ENCODE measurements around the gene PARD3B.

Gene PARD3B

DNA sequence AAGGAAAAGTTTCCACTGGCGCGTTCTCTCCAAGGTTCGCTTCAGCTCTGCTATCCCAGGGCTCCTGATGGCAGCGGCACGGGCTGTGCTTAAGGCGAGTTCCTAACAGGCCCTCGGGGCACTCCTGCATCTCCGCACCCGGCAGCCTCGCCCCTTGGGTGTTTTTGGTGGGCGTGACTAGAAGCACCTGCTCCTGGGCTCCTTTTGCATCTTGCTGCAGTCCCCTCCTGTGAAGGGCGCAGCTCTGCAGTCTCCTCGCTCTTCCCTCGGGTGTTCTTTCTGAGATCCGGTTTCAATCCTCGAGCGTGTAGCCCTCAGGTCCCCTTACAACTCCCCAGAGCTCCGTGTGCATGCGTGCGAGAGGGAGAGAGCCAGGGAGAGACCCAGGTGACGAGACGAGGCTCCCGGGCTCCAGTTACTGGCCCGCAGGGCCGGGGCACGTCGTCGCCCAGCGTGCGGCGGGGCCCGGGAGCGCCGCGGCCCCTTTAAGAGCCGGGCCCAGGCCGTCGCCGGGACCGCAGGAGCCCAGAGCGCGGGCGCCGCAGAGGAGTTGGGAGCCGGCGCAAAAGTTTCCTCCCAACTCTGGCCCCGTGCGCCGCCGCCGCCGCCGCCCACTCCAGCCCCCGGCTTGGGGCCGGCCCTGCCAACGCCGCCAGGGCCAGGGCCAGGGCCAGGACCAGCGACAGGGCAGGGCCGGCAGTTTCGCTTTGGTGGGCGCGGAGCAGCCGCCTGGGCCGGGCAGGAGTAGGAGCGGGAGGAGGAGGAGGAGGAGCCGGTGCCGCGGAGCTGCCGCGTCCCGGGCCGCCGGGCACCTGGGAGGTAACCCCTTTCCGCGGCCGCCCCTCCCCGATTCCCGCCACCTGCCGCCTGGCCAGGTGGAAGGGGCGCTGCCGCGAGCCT lies at the start of gene PARD3B:
Gene PARD3B (plus strand): TSS at position 515 of the 900 bp plus-strand sequence. CDS start 525 bp downstream, outside the sequence.
- no peak for DNase-seq

DNA sequence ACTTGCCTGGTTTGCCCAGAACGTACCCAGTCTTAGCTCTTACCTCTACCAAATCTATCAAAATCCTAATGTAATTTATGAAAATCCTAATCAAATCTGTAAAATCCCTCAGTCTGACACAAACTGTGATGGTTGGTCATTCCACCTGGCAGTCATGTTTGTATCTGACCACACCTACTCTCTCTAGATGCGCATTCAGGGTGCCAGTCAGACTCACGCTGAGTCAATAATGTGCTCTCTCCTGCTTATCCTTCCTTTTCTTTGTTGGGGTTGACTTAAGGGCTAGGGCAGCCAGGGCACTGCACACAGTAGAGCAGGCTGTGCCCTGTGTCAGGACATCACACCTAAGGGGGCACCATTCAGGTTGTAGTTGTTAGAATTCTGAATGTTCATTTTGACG lies 48.5 kb upstream of the PARD3B start:
- no peak for DNase-seq

DNA sequence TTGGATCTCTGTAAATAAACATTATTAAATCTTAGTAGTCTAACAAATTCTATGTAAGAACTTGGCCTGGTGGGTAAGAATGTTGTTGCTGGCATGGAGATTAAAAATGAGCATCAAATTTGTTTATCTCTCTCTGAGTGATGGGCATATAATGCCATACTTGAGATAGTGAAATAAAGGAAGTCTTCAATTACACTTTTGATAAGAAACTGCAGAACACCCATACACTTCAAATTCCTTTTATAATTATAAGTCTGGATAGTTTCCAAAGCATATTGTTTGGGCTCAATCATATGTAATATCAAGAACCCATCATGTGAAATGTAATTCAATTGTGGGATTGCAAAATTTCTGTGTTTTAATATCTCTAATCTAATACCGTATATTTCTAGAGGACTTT lies 47.4 kb upstream of the PARD3B start:
- no peak for DNase-seq

- no peak for DNase-seq
Observed at GRCh38 chr2:204498291-204498690, 47.0 kb upstream of the PARD3B start.

GRCh38 chr2:204503869-204504268 lies 41.4 kb upstream of the PARD3B start:
- no peak for DNase-seq

GRCh38 chr2:204504594-204504993 lies 40.7 kb upstream of the PARD3B start:
- no peak for DNase-seq

DNA sequence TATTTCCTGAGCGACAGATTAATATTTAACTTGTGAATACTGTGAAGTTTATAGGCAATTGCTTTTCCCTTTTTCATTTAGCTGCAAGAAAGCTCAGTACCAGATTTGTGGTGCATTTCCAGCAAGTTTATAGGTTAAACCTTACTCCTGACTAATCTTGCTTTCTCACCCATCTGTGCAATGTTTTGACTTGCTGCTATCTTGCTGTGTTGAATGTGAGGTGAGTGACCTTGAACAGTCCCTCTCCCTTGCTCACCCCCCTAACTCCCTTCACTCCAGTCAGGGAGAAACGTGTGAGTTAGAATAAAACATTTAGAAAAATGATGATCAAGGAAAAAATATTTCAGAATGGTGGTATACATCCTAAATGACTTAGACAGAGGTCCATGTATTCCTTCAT lies 39.8 kb upstream of the PARD3B start:
- no peak for DNase-seq

- DNase-seq, result no peak
Observed at GRCh38 chr2:204505946-204506345, 39.3 kb upstream of the PARD3B start.

DNA sequence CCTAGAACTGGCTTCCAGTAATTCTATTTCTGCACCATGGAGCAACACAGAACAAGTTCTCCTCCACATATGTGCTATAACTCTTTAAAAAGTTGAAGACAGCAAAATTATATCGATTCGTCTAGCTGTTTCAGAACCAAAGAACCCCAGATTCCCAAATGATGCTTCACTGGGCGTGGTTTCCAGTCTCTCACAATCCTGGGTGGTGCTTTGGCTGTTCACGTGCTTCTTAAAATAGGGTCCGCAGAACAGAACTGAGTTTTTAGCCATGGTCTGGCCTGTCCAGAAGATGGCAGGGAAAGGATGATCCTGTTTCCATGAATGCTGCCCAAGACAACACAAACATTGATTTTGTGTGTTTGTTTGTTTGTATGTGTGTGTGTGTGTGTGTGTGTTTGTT lies 37.6 kb upstream of the PARD3B start:
- DNase-seq, result no peak

DNA sequence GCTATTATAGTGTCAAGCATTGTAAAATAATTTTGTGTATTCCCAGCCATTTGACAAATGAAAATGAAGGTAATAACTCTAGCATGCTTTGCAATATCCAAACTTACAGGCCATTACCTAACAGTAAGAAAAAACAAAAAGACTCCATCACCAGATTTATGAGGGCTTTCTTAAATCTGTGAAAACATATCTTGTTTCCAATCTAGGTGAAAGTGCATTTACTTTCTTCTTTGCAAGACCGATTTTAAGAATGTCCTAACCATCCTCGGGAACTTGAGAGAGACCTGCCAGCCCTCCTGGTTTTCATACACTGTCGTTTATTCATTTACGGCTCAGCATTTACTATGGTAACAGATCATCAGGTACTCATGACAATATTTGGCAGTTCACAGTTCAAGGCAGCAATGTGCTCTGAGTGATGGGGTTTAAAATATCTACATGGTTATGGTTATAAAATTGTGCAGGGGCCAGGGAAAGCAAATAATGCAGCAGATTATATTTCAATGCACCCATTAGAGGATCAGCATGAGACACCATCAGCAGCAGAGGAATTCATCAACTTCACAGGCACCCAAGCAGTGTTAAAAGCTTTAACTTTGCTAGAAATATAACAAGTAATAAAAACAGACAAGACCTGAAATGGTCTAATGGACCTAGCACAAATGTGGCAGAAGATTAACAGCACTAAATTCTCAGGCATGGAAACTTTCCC lies 34.4 kb upstream of the PARD3B start:
- no peak for DNase-seq

- no peak for DNase-seq
Observed at GRCh38 chr2:204514439-204514838, 30.8 kb upstream of the PARD3B start.

DNA sequence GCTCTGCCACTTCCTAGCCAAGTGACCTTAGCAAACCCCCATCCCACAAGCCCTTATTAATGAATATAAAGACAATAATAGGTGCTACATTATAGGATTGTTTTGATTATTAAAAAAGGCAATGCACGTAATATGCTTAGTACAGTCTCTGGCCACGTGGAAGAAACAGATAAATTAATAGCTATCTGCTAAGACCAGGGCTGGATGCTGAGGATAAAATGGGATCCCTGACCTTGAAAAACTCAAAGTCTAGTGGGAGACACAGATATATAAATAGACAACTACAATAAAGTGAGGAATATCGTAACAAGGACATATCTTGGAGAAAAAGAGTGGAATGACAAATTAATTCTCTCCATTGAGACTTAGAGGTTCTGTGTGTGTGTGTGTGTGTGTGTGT lies 29.9 kb upstream of the PARD3B start:
- no peak for DNase-seq

- DNase-seq, result no peak
Observed at GRCh38 chr2:204517154-204517553, 28.1 kb upstream of the PARD3B start.

GRCh38 chr2:204529795-204530463 lies 15.3 kb upstream of the PARD3B start:
- no peak for DNase-seq

GRCh38 chr2:204530464-204530805 lies 14.8 kb upstream of the PARD3B start:
- no peak for DNase-seq

- no peak for DNase-seq
Observed at GRCh38 chr2:204533629-204534370, 11.5 kb upstream of the PARD3B start.

DNA sequence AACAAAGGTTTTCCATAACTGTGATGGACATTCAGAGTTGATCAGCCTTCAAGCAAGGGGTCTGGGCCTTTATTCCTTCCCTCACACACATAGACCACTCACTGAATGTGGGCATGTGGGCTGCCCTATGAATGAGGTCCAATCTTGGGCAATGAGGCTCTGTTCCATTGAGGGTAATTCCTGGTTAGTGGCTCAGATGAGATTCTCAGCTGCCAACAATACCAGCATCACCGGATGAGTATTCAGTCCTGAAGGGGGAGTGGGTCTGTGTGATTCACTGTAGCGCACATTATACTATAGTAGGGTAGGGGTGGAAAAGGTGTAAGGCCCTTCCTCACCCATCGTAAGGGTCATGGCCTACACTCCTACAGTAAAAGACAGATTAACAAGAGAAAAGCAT lies 9.9 kb upstream of the PARD3B start:
- no peak for DNase-seq

DNA sequence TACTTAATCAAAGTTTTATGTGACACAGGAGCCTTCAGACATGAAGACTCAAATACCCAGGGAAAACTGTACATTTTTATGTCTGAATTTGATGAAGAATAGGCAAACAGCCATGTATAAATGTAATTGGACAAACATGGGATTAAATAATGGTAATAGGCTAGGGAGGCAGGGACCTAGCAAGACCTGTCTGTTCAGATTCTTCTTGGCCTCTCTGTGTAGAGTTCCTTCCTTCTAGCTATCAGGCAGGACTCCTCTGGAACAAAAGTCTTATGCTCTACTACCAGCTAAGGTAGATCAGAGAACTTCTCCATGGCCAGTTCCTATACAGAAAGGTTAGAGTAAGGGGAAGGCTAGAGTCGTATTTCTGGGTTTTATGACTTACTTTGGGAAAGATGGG lies 9.5 kb upstream of the PARD3B start:
- DNase-seq, result no peak

GRCh38 chr2:204538182-204539018 lies 6.9 kb upstream of the PARD3B start:
- no peak for DNase-seq

- DNase-seq, result no peak
Observed at GRCh38 chr2:204539019-204539385, 6.3 kb upstream of the PARD3B start.

- DNase-seq, result no peak
Observed at GRCh38 chr2:204541637-204542036, 3.6 kb upstream of the PARD3B start.

DNA sequence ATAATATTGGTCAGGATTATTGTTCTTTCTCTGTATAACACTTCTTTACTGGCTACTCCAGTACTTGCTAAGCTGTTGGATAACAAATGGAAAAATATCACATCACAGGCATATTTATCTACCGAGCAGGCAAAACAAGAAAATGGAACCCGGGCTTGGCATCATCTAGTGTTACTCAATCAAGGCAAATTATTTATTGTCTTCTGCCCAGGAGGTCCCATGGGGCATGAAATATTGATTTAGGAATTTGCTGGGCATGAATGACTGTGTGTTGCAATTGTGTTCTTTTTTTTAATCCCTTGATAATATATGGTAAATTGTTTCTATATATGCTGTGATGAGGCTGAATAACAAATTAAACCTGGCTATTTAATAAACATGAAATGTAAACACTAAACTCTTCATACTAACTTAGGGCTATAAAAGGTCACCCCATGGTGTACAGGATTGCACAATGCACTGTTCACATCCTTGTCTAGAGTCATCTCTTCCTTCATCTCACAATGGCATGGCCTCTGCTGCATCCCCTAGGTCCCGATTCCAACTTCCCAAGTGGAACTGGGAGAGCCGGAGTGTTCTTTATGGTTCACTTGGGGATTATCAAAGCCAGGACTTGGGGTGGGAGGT lies 2.2 kb upstream of the PARD3B start:
- no peak for DNase-seq

Measured in DMS 273 treated with DMSO at 0.1 percent for 48 hours (cell line).